ENCODE measurements around the gene CFTR. TPM values are rescaled to one million over a fixed set of nuclear protein-coding genes. Genes with fewer than 3 reads are reported as not detected.

CFTR gene
- total RNA-seq, 2 donors from 2014 or later, result not detected

GRCh38 chr7:117572856-117573620 is 93.2 kb downstream of the CFTR start:
- Mint-ChIP-seq H3K4me1 (no peaks in the 10 kb centered on the region), H3K36me3 (ENCODE audit: low read depth) (no peaks in the 10 kb centered on the region), H3K27me3 (no peaks in the 10 kb centered on the region), H3K27ac (no peak overlapping the region), H3K4me3 (no peak overlapping the region)
- H3K9me3 ChIP-seq (ENCODE audit: control insufficient read depth, low read length, poor library complexity, severe bottlenecking), result no peaks in the 10 kb centered on the region
- DNase-seq (no peak), ATAC-seq (no peak)

DNA sequence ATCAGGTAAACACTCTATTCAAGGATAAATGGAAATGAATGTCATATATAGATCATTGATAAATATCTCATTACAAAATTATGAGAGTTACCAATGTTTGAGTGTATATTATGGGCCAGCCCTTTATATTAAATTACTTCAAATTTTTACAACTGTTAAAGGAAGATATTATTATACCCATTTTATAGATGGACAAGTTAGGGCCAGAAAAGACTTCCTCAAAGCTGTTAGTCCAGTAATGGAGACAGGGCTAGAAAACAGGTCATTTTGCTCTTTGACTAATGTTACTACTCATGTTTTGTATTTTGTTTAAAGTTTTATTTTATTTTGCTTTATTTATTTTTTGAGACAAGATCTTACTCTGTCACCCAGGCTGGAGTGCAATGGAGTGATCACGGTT is 101.6 kb downstream of the CFTR start:
- Mint-ChIP-seq H3K4me1 (no peaks in the 10 kb centered on the region), H3K4me3 (no peak overlapping the region), H3K27me3 (no peaks in the 10 kb centered on the region), H3K27ac (no peak overlapping the region), H3K36me3 (ENCODE audit: low read depth) (no peaks in the 10 kb centered on the region)
- DNase-seq (no peak), ATAC-seq (no peak)
- H3K9me3 ChIP-seq (ENCODE audit: control insufficient read depth, low read length, poor library complexity, severe bottlenecking), result no peaks in the 10 kb centered on the region

DNA sequence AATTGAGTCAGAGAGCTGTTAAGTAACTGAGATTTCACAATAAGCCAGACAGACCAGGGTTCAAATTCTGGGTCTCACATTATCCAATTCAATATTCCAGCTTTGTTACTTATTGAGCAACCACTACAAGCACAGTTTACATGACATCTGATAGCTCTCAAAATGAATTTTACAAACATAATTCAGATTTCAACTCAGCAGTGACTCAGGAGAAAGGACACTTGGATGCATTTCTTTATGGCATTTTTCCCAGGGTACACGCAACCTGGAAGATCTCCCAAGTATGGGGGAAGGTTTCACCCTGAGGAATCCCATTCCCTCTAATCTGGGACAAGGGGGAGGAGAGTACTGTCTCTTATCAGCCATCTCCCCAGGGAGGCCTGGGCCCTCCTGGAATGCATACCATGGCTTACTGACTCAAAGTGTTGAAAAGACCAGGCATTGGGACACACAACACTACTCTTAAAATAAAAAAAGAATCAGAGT is 102.4 kb downstream of the CFTR start:
- H3K27ac Mint-ChIP-seq, result no peak overlapping the region
- no peaks in the 10 kb centered on the region for H3K27me3 Mint-ChIP-seq
- ATAC-seq (no peak), DNase-seq (no peak)
- no peaks in the 10 kb centered on the region for H3K4me1 Mint-ChIP-seq
- H3K36me3 Mint-ChIP-seq (ENCODE audit: low read depth), result no peaks in the 10 kb centered on the region
- no peaks in the 10 kb centered on the region for H3K9me3 ChIP-seq (ENCODE audit: control insufficient read depth, low read length, poor library complexity, severe bottlenecking)
- no peak overlapping the region for H3K4me3 Mint-ChIP-seq

DNA sequence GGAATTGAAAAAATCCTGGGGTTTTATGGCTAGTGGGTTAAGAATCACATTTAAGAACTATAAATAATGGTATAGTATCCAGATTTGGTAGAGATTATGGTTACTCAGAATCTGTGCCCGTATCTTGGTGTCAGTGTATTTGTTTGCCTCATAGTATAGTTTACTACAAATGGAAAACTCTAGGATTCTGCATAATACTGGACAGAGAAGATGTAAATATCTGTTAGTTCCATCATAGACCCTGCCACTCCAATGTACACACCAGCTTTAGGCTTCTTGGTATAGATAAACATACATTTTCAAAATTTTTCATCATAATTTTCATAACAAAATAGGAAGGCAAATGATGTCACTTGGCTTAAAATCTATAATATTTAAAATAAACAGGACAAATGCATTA is 108.1 kb downstream of the CFTR start:
- H3K4me1 Mint-ChIP-seq, result no peaks in the 10 kb centered on the region
- DNase-seq (no peak), ATAC-seq (no peak)
- no peaks in the 10 kb centered on the region for H3K36me3 Mint-ChIP-seq (ENCODE audit: low read depth)
- H3K27me3 Mint-ChIP-seq, result no peaks in the 10 kb centered on the region
- H3K9me3 ChIP-seq (ENCODE audit: control insufficient read depth, low read length, poor library complexity, severe bottlenecking), result no peaks in the 10 kb centered on the region
- no peak overlapping the region for H3K4me3 Mint-ChIP-seq
- H3K27ac Mint-ChIP-seq, result no peak overlapping the region

GRCh38 chr7:117588352-117588794 is 108.5 kb downstream of the CFTR start:
- no peak for DNase-seq
- no peak for ATAC-seq
- Mint-ChIP-seq H3K27ac (no peak overlapping the region), H3K4me1 (no peaks in the 10 kb centered on the region), H3K27me3 (no peaks in the 10 kb centered on the region), H3K36me3 (ENCODE audit: low read depth) (no peaks in the 10 kb centered on the region), H3K4me3 (no peak overlapping the region)
- no peaks in the 10 kb centered on the region for H3K9me3 ChIP-seq (ENCODE audit: control insufficient read depth, low read length, poor library complexity, severe bottlenecking)

DNA sequence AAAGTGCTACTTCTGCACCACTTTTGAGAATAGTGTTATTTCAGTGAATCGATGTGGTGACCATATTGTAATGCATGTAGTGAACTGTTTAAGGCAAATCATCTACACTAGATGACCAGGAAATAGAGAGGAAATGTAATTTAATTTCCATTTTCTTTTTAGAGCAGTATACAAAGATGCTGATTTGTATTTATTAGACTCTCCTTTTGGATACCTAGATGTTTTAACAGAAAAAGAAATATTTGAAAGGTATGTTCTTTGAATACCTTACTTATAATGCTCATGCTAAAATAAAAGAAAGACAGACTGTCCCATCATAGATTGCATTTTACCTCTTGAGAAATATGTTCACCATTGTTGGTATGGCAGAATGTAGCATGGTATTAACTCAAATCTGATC is 110.4 kb downstream of the CFTR start:
- no peaks in the 10 kb centered on the region for H3K36me3 Mint-ChIP-seq (ENCODE audit: low read depth)
- H3K27ac Mint-ChIP-seq, result no peak overlapping the region
- no peak for DNase-seq
- no peak for ATAC-seq
- no peak overlapping the region for H3K4me3 Mint-ChIP-seq
- H3K27me3 Mint-ChIP-seq, result no peaks in the 10 kb centered on the region
- no peaks in the 10 kb centered on the region for H3K9me3 ChIP-seq (ENCODE audit: control insufficient read depth, low read length, poor library complexity, severe bottlenecking)
- no peaks in the 10 kb centered on the region for H3K4me1 Mint-ChIP-seq

DNA sequence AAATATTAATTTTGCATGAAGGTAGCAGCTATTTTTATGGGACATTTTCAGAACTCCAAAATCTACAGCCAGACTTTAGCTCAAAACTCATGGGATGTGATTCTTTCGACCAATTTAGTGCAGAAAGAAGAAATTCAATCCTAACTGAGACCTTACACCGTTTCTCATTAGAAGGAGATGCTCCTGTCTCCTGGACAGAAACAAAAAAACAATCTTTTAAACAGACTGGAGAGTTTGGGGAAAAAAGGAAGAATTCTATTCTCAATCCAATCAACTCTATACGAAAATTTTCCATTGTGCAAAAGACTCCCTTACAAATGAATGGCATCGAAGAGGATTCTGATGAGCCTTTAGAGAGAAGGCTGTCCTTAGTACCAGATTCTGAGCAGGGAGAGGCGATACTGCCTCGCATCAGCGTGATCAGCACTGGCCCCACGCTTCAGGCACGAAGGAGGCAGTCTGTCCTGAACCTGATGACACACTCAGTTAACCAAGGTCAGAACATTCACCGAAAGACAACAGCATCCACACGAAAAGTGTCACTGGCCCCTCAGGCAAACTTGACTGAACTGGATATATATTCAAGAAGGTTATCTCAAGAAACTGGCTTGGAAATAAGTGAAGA is 112.3 kb downstream of the CFTR start:
- Mint-ChIP-seq H3K27me3 (no peaks in the 10 kb centered on the region), H3K27ac (no peak overlapping the region), H3K4me3 (no peak overlapping the region)

DNA sequence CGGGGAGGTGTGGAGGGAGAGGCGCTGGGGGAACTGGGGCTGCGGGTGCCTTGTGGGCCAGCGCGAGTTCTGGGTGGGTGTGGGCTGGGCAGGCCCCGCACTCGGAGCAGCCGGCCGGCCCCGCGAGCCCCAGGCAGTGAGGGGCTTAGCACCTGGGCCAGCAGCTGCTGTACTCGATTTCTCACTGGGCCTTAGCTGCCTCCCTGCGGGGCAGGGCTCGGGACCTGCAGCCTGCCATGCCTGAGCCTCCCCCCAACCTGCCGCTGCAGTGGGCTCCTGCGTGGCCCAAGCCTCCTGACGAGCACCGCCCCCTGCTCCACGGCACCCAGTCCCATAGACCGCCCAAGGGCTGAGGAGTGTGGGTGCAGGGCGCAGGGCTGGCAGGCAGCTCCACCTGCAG is 116.3 kb downstream of the CFTR start:
- H3K4me1 Mint-ChIP-seq, result no peaks in the 10 kb centered on the region

More for the DNA sequence above, 112.3 kb downstream of the CFTR start:
- no peaks in the 10 kb centered on the region for H3K4me1 Mint-ChIP-seq
- no peaks in the 10 kb centered on the region for H3K36me3 Mint-ChIP-seq (ENCODE audit: low read depth)
- ATAC-seq (no peak), DNase-seq (no peak)
- no peaks in the 10 kb centered on the region for H3K9me3 ChIP-seq (ENCODE audit: control insufficient read depth, low read length, poor library complexity, severe bottlenecking)

GRCh38 chr7:117597755-117598154 is 117.9 kb downstream of the CFTR start:
- no peak for ATAC-seq
- no peak overlapping the region for H3K4me3 Mint-ChIP-seq
- no peaks in the 10 kb centered on the region for H3K9me3 ChIP-seq (ENCODE audit: control insufficient read depth, low read length, poor library complexity, severe bottlenecking)
- H3K27ac Mint-ChIP-seq, result no peak overlapping the region
- H3K36me3 Mint-ChIP-seq (ENCODE audit: low read depth), result no peaks in the 10 kb centered on the region
- H3K4me1 Mint-ChIP-seq, result no peaks in the 10 kb centered on the region
- H3K27me3 Mint-ChIP-seq, result no peaks in the 10 kb centered on the region
- DNase-seq, result no peak

More for the DNA sequence above, 116.3 kb downstream of the CFTR start:
- ATAC-seq (no peak), DNase-seq (no peak)
- H3K27me3 Mint-ChIP-seq, result no peaks in the 10 kb centered on the region
- no peak overlapping the region for H3K4me3 Mint-ChIP-seq
- no peak overlapping the region for H3K27ac Mint-ChIP-seq
- H3K9me3 ChIP-seq (ENCODE audit: control insufficient read depth, low read length, poor library complexity, severe bottlenecking), result no peaks in the 10 kb centered on the region
- no peaks in the 10 kb centered on the region for H3K36me3 Mint-ChIP-seq (ENCODE audit: low read depth)

GRCh38 chr7:117600911-117601310 is 121.1 kb downstream of the CFTR start:
- Mint-ChIP-seq H3K27ac (no peak overlapping the region), H3K4me3 (no peak overlapping the region), H3K27me3 (no peaks in the 10 kb centered on the region), H3K36me3 (ENCODE audit: low read depth) (no peaks in the 10 kb centered on the region), H3K4me1 (no peaks in the 10 kb centered on the region)
- DNase-seq (no peak), ATAC-seq (no peak)
- no peaks in the 10 kb centered on the region for H3K9me3 ChIP-seq (ENCODE audit: control insufficient read depth, low read length, poor library complexity, severe bottlenecking)

GRCh38 chr7:117603627-117604026 is 123.8 kb downstream of the CFTR start:
- ATAC-seq, result no peak

DNA sequence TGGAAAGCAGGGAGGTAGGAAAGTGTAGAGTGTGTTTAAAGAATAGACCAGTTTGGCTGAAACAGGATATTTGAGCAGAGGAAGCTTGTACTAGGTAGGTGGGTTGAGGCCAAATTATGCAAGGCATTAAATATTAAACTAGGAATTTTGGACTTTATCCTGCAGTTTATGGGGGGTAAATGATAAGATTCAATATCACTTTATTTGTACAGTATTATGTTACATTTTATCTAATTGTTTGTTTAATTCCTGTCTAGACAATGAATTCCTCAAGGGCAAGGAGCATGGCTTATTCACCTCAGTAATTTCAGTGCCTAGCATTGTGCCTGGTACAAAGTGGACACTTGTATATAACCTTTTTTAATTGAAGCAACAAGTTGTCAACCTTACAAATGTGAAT is 125.9 kb downstream of the CFTR start:
- Mint-ChIP-seq H3K36me3 (ENCODE audit: low read depth) (no peaks in the 10 kb centered on the region), H3K4me3 (no peak overlapping the region), H3K4me1 (no peaks in the 10 kb centered on the region), H3K27me3 (no peaks in the 10 kb centered on the region), H3K27ac (no peak overlapping the region)
- H3K9me3 ChIP-seq (ENCODE audit: control insufficient read depth, low read length, poor library complexity, severe bottlenecking), result no peaks in the 10 kb centered on the region
- ATAC-seq, result no peak
- no peak for DNase-seq

More at GRCh38 chr7:117603627-117604026, 123.8 kb downstream of the CFTR start:
- no peak overlapping the region for H3K4me3 Mint-ChIP-seq
- DNase-seq, result no peak
- H3K9me3 ChIP-seq (ENCODE audit: control insufficient read depth, low read length, poor library complexity, severe bottlenecking), result no peaks in the 10 kb centered on the region
- H3K36me3 Mint-ChIP-seq (ENCODE audit: low read depth), result no peaks in the 10 kb centered on the region
- H3K27me3 Mint-ChIP-seq, result no peaks in the 10 kb centered on the region
- H3K4me1 Mint-ChIP-seq, result no peaks in the 10 kb centered on the region
- H3K27ac Mint-ChIP-seq, result no peak overlapping the region

- H3K4me1 Mint-ChIP-seq, result no peaks in the 10 kb centered on the region
- no peaks in the 10 kb centered on the region for H3K27me3 Mint-ChIP-seq
- H3K9me3 ChIP-seq (ENCODE audit: control insufficient read depth, low read length, poor library complexity, severe bottlenecking), result no peaks in the 10 kb centered on the region
- H3K4me3 Mint-ChIP-seq, result no peak overlapping the region
- no peak overlapping the region for H3K27ac Mint-ChIP-seq
- DNase-seq (no peak), ATAC-seq (no peak)
- no peaks in the 10 kb centered on the region for H3K36me3 Mint-ChIP-seq (ENCODE audit: low read depth)
Observed at GRCh38 chr7:117606132-117606531, 126.3 kb downstream of the CFTR start.

GRCh38 chr7:117610396-117610795 is 130.6 kb downstream of the CFTR start:
- Mint-ChIP-seq H3K27ac (no peak overlapping the region), H3K4me3 (no peak overlapping the region), H3K36me3 (ENCODE audit: low read depth) (no peaks in the 10 kb centered on the region), H3K27me3 (no peaks in the 10 kb centered on the region), H3K4me1 (no peaks in the 10 kb centered on the region)
- no peaks in the 10 kb centered on the region for H3K9me3 ChIP-seq (ENCODE audit: control insufficient read depth, low read length, poor library complexity, severe bottlenecking)
- ATAC-seq, result no peak
- DNase-seq, result no peak

Data from T-helper 17 cell (primary cell).